Panc1 (cell line): ENCODE results near the gene NEUROD1. TPM values are rescaled to one million over a fixed set of nuclear protein-coding genes. Genes with fewer than 3 reads are reported as not detected.

Experiments used
- ATAC-seq: fragments of 200-7000 bp; cut with Tn5 transposase; 2 replicates; pipeline ENCODE4 v1.9.1; 2020; ENCODE audit warnings: mild to moderate bottlenecking, moderate library complexity
- BruUV-seq: library from RNA; stranded (reverse); fragments of 400-500 nt; replicated peaks from 2 replicates; lab custom pipeline; 2021; lab: Mats Ljungman, UMichigan
- CTCF ChIA-PET: fragments of 300-600 bp; sonication (Branson Sonifier 250); formaldehyde crosslinking; loops from one replicate; lab custom pipeline; 2022; ENCODE audit warnings: antibody characterized with exemption; lab: Charles Lee
- POLR2A ChIA-PET: fragments of 300-600 bp; sonication (Branson Sonifier 250); formaldehyde crosslinking; loops from one replicate; lab custom pipeline; 2022; ENCODE audit warnings: antibody characterized with exemption; lab: Charles Lee
- DNase-seq: peaks from one replicate; pipeline ENCODE4 v3.0.0-alpha.2; 2010; ENCODE audit warnings: low read depth, low spot score
- H3K27ac ChIP-seq: 2 replicates; pipeline ENCODE4 v1.5.1; 2011; ENCODE audit warnings: mild to moderate bottlenecking, low read length, inconsistent platforms
- H3K27me3 ChIP-seq: fragments of 200-500 bp; sonication (Bioruptor generic); 2 replicates; pipeline ENCODE4 v1.6.0; 2014; ENCODE audit warnings: low read length, inconsistent platforms; ENCODE audit not compliant: control insufficient read depth, insufficient read depth
- H3K36me3 ChIP-seq: fragments of 200-500 bp; sonication (Bioruptor generic); 2 replicates; pipeline ENCODE4 v1.5.1; 2014; ENCODE audit warnings: inconsistent platforms, mild to moderate bottlenecking, low read length, moderate library complexity; ENCODE audit not compliant: control insufficient read depth, insufficient read depth
- H3K4me1 ChIP-seq: 2 replicates; pipeline ENCODE4 v1.5.1; 2011; ENCODE audit warnings: inconsistent platforms, mild to moderate bottlenecking, low read length, moderate library complexity; ENCODE audit not compliant: control insufficient read depth, insufficient read depth
- H3K4me3 ChIP-seq, 2 experiments: 2 replicates each; pipeline ENCODE4 v1.5.1; 2011 to 2012; ENCODE audit warnings: low read depth in 2 of 2, low read length in 2 of 2, mild to moderate bottlenecking in 2 of 2, inconsistent platforms in 1 of 2, moderate library complexity in 1 of 2
- H3K9me3 ChIP-seq: fragments of 200-500 bp; sonication (Bioruptor generic); 2 replicates; pipeline ENCODE4 v1.5.1; 2014; ENCODE audit warnings: low read depth, mild to moderate bottlenecking, inconsistent platforms, low read length, moderate library complexity; ENCODE audit not compliant: control insufficient read depth, insufficient read depth
- POLR2AphosphoS5 ChIP-seq: IDR thresholded peaks from 2 replicates; pipeline ENCODE4 v1.6.1; 2012; ENCODE audit warnings: mild to moderate bottlenecking, low read depth, low read length, moderate library complexity
- SIN3A ChIP-seq: IDR thresholded peaks from 2 replicates; pipeline ENCODE4 v1.6.1; 2012; ENCODE audit warnings: low read depth, mild to moderate bottlenecking, low read length, moderate library complexity, borderline replicate concordance; ENCODE audit not compliant: insufficient read depth
- TCF7L2 ChIP-seq: IDR thresholded peaks from 2 replicates; pipeline ENCODE4 v1.6.1; 2011; ENCODE audit warnings: mild to moderate bottlenecking, low read depth, low read length, inconsistent platforms
- in situ Hi-C: cut with HindIII; loops from 2 replicates; pipeline ENCODE4 v1.10.0; 2016; ENCODE audit warnings: low sequenced_read_pairs, low pct_unique_long_range_greater_than_20kb
- intact Hi-C: fragments of 100-400 bp; cut with micrococcal nuclease; formaldehyde crosslinking; loops from one replicate; pipeline ENCODE4 v1.10.0; 2022; ENCODE audit not compliant: unreplicated experiment
- total RNA-seq: library from RNA; stranded (reverse); gene quantifications from one replicate; pipeline ENCODE4 v1.2.1, GENCODE V29; 2021; ENCODE audit not compliant: unreplicated experiment
- TF ChIP-seq, protein P1 (sequence below): fragments of 450-650 bp; IDR thresholded peaks from 2 replicates; pipeline ENCODE4 v1.5.1; 2017; ENCODE audit warnings: mild to moderate bottlenecking
- TF ChIP-seq, protein P2 (sequence below), 2 experiments: IDR thresholded peaks; 2 replicates each; pipeline ENCODE4 v1.6.1; 2011 to 2012; ENCODE audit warnings: low read depth in 2 of 2, control low read depth in 1 of 2, low read length in 1 of 2, mild to moderate bottlenecking in 1 of 2, moderate library complexity in 1 of 2; ENCODE audit not compliant: insufficient read depth in 1 of 2

NEUROD1 gene
- total RNA-seq, 1 experiment from 2014 or later: not detected

DNA sequence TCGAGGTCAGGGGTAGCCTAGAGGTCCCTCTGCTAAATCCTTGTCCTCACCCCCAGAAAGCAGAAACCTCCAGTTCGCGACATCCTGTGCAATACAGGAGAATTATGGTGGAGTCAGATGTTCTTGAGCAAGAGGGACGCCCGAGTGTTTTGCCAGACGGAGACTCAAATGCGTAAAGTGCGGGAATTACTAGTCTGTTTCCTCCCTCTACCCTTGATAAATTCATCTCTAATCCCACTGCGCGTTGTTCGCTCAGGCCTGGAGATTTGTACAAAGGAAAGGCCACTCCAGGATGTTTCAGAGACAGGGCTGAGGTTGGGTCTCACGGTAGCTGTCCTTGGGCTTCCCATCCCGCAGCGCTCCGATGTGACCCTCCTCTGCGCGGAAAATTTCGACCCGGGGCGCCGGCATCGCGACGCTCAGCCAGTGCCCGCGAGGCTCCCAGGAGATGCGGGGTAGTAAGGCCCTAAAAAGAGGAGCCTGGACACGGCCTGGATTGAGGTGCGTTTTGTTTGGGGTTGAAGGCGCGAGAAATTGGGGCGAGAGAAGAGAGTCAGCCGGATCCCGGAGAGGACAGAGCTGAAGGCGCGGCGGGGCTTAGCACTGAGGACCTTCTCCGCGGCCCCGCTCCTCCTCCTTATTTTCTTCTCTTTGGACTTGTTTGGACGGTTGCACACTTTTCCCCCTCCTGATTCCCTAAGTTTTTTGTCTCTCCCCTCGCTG, 2.6 kb upstream of the NEUROD1 start:
- in situ Hi-C loops: no loop called here
- no peak for ATAC-seq
- ChIA-PET CTCF (interaction anchor here (0.6 kb wide), 1 partner anchor 107 kb away, joined by 3 read pairs; no protein-coding TSS in a partner anchor), POLR2A (no interaction called here)
- intact Hi-C loops: no loop called here
- H3K4me3 ChIP-seq: peak overlapping the region; percentile 22 to 43
- no TSS peak for BruUV-seq
- no peaks in the 10 kb centered on the region for H3K36me3 ChIP-seq
- H3K27ac ChIP-seq: no peak overlapping the region
- peaks cover 14% of the 10 kb centered on the region for H3K27me3 ChIP-seq
- H3K4me1 ChIP-seq: no peaks in the 10 kb centered on the region
- no peak for TF ChIP-seq SIN3A
- TF ChIP-seq, protein P1, sequence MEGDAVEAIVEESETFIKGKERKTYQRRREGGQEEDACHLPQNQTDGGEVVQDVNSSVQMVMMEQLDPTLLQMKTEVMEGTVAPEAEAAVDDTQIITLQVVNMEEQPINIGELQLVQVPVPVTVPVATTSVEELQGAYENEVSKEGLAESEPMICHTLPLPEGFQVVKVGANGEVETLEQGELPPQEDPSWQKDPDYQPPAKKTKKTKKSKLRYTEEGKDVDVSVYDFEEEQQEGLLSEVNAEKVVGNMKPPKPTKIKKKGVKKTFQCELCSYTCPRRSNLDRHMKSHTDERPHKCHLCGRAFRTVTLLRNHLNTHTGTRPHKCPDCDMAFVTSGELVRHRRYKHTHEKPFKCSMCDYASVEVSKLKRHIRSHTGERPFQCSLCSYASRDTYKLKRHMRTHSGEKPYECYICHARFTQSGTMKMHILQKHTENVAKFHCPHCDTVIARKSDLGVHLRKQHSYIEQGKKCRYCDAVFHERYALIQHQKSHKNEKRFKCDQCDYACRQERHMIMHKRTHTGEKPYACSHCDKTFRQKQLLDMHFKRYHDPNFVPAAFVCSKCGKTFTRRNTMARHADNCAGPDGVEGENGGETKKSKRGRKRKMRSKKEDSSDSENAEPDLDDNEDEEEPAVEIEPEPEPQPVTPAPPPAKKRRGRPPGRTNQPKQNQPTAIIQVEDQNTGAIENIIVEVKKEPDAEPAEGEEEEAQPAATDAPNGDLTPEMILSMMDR: no peak
- no peak for TF ChIP-seq POLR2AphosphoS5
- TF ChIP-seq, protein P2, sequence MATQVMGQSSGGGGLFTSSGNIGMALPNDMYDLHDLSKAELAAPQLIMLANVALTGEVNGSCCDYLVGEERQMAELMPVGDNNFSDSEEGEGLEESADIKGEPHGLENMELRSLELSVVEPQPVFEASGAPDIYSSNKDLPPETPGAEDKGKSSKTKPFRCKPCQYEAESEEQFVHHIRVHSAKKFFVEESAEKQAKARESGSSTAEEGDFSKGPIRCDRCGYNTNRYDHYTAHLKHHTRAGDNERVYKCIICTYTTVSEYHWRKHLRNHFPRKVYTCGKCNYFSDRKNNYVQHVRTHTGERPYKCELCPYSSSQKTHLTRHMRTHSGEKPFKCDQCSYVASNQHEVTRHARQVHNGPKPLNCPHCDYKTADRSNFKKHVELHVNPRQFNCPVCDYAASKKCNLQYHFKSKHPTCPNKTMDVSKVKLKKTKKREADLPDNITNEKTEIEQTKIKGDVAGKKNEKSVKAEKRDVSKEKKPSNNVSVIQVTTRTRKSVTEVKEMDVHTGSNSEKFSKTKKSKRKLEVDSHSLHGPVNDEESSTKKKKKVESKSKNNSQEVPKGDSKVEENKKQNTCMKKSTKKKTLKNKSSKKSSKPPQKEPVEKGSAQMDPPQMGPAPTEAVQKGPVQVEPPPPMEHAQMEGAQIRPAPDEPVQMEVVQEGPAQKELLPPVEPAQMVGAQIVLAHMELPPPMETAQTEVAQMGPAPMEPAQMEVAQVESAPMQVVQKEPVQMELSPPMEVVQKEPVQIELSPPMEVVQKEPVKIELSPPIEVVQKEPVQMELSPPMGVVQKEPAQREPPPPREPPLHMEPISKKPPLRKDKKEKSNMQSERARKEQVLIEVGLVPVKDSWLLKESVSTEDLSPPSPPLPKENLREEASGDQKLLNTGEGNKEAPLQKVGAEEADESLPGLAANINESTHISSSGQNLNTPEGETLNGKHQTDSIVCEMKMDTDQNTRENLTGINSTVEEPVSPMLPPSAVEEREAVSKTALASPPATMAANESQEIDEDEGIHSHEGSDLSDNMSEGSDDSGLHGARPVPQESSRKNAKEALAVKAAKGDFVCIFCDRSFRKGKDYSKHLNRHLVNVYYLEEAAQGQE (IDR thresholded peaks at IDR 0.05; ENCODE audit: insufficient read depth in 1 of 2, low read depth in 2 of 2, low read length in 1 of 2): no peak
- TF ChIP-seq TCF7L2: no peak
- DNase-seq: no peak
- H3K9me3 ChIP-seq: no peaks in the 10 kb centered on the region

DNA sequence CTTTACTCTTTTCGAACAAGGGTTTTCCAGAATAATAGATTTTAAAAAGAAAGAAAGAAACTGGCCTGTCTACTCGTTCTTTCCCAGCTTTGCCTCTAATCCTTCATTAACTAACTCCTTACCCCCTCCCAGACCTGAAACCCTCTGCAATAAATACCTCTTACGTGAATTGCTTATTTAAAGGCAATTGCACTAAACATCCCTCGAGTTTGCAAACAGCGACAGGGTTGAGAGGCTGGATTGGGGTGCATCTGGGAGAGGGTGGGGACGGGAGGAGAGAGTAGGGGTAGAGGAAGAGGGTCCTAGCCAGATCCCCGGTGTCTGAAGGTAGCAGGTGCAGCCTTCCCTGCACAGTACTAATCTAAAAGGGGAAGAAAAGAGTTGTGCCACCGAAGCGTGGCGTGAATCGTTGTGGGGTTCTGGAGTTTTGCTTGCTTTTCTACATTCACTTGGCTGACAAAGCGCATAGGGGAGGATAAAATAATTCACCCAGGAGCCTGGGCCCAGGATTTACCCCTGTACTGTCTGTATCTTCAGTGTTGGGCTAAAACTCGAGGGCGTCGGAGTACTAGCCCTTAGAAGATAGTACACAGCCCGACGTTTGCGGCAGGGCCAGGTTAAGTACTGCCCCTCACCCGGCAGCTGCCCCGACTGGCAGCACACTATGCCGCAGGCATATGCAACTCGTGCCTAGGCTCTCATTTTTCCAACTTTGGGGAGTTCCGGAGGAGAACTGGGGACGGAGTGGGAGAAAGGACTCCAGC, 1.9 kb upstream of the NEUROD1 start:
- POLR2A ChIA-PET: no interaction called here
- in situ Hi-C loops (no loop called here), intact Hi-C loops (no loop called here)
- Histone ChIP-seq H3K4me3 (no peak overlapping the region), H3K36me3 (no peaks in the 10 kb centered on the region), H3K27ac (no peak overlapping the region), H3K27me3 (peaks cover 14% of the 10 kb centered on the region), H3K9me3 (no peaks in the 10 kb centered on the region), H3K4me1 (no peaks in the 10 kb centered on the region)
- CTCF ChIA-PET: no interaction called here
- no TSS peak for BruUV-seq
- no peak for ATAC-seq
- no peak for DNase-seq
- TF ChIP-seq, protein P1: no peak
- TF ChIP-seq TCF7L2 (no peak), SIN3A (no peak), POLR2AphosphoS5 (no peak)
- TF ChIP-seq, protein P2 (IDR thresholded peaks at IDR 0.05; ENCODE audit: insufficient read depth in 1 of 2, low read depth in 2 of 2, low read length in 1 of 2): no peak
